ENCODE measurements around the gene SYT12. TPM values are rescaled to one million over a fixed set of nuclear protein-coding genes. Genes with fewer than 3 reads are reported as not detected.

SYT12 gene
- total and polyA plus RNA-seq, 2 of the 8 experiments (the other 6 are each of a cell fraction or from before 2014, with no cell fraction given), result 1.4 to 3.3 TPM

- no peak for TF ChIP-seq KDM5A (IDR thresholded peaks at IDR 0.05; ENCODE audit: low read length)
Measured at GRCh38 chr11:67085617-67086016, 62.7 kb downstream of the SYT12 start (continued).
